ENCODE measurements around the gene ATP6V1B1.

DNA sequence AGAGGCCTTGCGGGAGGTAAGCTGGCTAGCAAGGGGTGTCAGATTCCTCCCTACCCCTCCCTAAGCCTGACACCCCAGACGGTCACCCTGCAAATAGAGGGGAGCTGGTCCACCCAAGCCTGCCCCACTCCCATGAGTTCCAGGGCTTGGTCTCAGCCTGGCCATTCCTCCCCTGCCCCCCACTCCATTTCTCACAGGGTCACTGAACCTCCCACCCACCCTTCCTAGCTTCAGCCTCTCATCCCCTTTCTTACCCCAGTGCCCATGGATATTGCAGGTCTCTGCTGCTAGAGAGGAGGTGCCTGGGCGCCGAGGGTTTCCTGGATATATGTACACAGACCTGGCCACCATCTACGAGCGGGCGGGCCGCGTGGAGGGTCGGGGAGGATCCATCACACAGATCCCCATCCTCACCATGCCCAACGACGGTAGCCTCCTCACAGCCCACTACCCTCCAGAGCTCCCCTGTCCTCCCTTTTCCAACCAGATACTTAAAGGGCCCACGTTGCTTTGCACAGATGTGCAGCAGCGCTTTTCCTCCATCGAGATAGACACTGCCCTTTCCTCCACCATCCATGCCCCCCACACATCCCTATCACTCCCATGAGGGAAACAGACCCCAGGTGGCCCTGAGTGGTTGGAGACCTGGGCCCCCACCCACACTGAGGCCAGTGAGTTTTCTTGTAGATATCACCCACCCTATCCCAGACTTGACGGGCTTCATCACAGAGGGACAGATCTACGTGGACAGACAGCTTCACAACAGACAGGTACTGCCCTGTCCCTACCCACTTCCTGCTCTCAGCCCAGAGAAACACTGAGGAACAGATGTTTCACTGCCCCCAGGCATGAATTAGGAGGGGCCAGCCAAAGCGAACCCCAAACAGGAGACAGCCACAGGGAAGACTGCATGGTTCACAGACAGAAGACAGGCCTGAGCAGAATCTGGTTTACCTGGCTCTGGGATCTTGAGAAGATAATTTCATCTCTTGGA lies 27.5 kb downstream of the ATP6V1B1 start:
- TF ChIP-seq, protein P1, sequence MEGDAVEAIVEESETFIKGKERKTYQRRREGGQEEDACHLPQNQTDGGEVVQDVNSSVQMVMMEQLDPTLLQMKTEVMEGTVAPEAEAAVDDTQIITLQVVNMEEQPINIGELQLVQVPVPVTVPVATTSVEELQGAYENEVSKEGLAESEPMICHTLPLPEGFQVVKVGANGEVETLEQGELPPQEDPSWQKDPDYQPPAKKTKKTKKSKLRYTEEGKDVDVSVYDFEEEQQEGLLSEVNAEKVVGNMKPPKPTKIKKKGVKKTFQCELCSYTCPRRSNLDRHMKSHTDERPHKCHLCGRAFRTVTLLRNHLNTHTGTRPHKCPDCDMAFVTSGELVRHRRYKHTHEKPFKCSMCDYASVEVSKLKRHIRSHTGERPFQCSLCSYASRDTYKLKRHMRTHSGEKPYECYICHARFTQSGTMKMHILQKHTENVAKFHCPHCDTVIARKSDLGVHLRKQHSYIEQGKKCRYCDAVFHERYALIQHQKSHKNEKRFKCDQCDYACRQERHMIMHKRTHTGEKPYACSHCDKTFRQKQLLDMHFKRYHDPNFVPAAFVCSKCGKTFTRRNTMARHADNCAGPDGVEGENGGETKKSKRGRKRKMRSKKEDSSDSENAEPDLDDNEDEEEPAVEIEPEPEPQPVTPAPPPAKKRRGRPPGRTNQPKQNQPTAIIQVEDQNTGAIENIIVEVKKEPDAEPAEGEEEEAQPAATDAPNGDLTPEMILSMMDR (conservative IDR thresholded peaks at IDR 0.05; ENCODE audit: low read depth, low read length), result no peak
- no peak for TF ChIP-seq EZH2phosphoT487 (IDR thresholded peaks at IDR 0.05; ENCODE audit: borderline replicate concordance, low read length)

Measured in PC-3 (cell line).